Sigmoid colon (tissue), 7 donors: ENCODE data around the gene RUSC1. TPM values are rescaled to one million over a fixed set of nuclear protein-coding genes. Genes with fewer than 3 reads are reported as not detected.
"Not testable (repeated sequence)": the region's sequence is repeated elsewhere in the genome, so short reads cannot be mapped to it uniquely, and the experiment has no call there.

Experiments
- DNase-seq: peaks from one replicate; pipeline ENCODE4 v3.0.0-alpha.2; 2019
- H3K27ac ChIP-seq, 4 donors: fragments of 200-600 bp; sonication (generic); one replicate each; pipeline ENCODE4 v1.5.1; 2016 to 2019; ENCODE audit warnings: mild to moderate bottlenecking in 1 of 4
- H3K27me3 ChIP-seq, 3 donors: fragments of 200-600 bp; sonication (generic); one replicate each; pipeline ENCODE4 v1.5.1; 2019; ENCODE audit warnings: mild to moderate bottlenecking in 1 of 3
- H3K36me3 ChIP-seq, 4 donors: fragments of 200-600 bp; sonication (generic); one replicate each; pipeline ENCODE4 v1.5.1; 2016 to 2019
- H3K4me1 ChIP-seq, 4 donors: fragments of 200-600 bp; sonication (generic); one replicate each; pipeline ENCODE4 v1.5.1; 2017 to 2019
- H3K4me3 ChIP-seq, 4 donors: fragments of 200-600 bp; sonication (generic); one replicate each; pipeline ENCODE4 v1.5.1; 2017 to 2019; ENCODE audit warnings: mild to moderate bottlenecking in 2 of 4, moderate library complexity in 1 of 4
- H3K9me3 ChIP-seq, 4 donors: fragments of 200-600 bp in 3 of 4; sonication (generic) in 3 of 4; one replicate each; pipeline versions ENCODE4 v1.5.1 to v1.6.1; 2013 to 2019
- EP300 ChIP-seq, 4 donors: sonication (generic); formaldehyde crosslinking; IDR thresholded peaks; one replicate each; pipeline ENCODE4 v1.6.1; 2017; ENCODE audit warnings: antibody characterized with exemption in 4 of 4
- POLR2A ChIP-seq, 2 donors: fragments of 450-650 bp; IDR thresholded peaks; one replicate each; pipeline ENCODE4 v1.6.1; 2016; ENCODE audit warnings: antibody characterized with exemption in 2 of 2, mild to moderate bottlenecking in 2 of 2, moderate library complexity in 2 of 2
- POLR2AphosphoS5 ChIP-seq, 4 donors: sonication (generic); formaldehyde crosslinking; IDR thresholded peaks; one replicate each; pipeline ENCODE4 v1.6.1; 2017; ENCODE audit warnings: antibody characterized with exemption in 4 of 4
- WGBS, 2 donors: extraction: QIAGEN DNeasy Blood & Tissue Kit; methylation state at CpG; one replicate each; pipeline ENCODE4 v1.1.7; 2013; 5-methylcytosine and 5-hydroxymethylcytosine counted together
- intact Hi-C: fragments of 100-400 bp; cut with DNase I; formaldehyde crosslinking; loops from one replicate; pipeline ENCODE4 v1.15.1; 2023
- polyA plus RNA-seq, 3 donors: library from polyadenylated mRNA; stranded (reverse); fragments of 200-250 nt; gene quantifications; one replicate each; pipeline ENCODE4 v1.2.3, GENCODE V29; 2013
- total RNA-seq, 4 donors: library from RNA; depleted of rRNA; stranded (reverse); fragments of >200 nt; gene quantifications; one replicate each; pipeline ENCODE4 v1.1.0, GENCODE V29; 2016
- TF ChIP-seq, protein P1 (sequence below), 4 experiments: fragments of 450-650 bp in 3 of 4; fragments of 200-600 bp in 1 of 4; IDR thresholded peaks; one replicate each; pipeline ENCODE4 v1.5.1; 2016 to 2019; ENCODE audit warnings: antibody characterized with exemption in 4 of 4, mild to moderate bottlenecking in 3 of 4, moderate library complexity in 2 of 4
- donor health status: healthy with polysubstance abuse.
- donor health status: Bipolar disorder and iron deficiency.
- donor health status: healthy.

RUSC1 gene
- total and polyA plus RNA-seq, 7 donors: 12.5 to 76.3 (median 27.4) TPM

DNA sequence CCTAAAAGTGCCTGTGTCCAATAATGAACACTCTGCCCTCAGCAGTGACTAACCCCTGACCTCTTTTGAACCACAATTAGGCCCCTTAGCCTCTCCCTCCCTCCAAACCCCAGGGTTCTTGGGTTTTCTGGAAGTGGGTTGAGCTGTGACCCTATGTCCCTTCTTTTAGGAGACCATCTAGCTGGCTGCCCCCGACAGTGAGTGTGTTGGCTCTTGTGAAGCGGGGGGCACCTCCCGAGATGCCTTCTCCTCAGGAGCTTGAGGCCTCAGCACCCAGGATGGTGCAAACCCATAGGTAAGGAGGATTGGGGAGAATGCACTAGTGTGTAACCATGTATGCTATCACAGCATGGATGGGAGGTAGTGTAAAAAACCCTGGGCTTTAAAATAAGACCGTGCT lies 7.3 kb downstream of the RUSC1 start:
- Histone ChIP-seq H3K27me3 (no peaks in the 10 kb centered on the region), H3K27ac (no peak overlapping the region), H3K36me3 (peaks cover 8 to 53% (median 12%) of the 10 kb centered on the region in 4 donors), H3K9me3 (no peaks in the 10 kb centered on the region), H3K4me1 (peaks cover 0 to 22% (median 13%) of the 10 kb centered on the region in 4 donors), H3K4me3 (no peak overlapping the region)
- WGBS, 2 donors: 92 to 95% methylated on average over 4 of the region's 4 CpGs
- DNase-seq: no peak
- TF ChIP-seq POLR2A (IDR thresholded peaks at IDR 0.05) (no peak), EP300 (IDR thresholded peaks at IDR 0.05) (no peak), POLR2AphosphoS5 (IDR thresholded peaks at IDR 0.05) (no peak)
- TF ChIP-seq, protein P1, sequence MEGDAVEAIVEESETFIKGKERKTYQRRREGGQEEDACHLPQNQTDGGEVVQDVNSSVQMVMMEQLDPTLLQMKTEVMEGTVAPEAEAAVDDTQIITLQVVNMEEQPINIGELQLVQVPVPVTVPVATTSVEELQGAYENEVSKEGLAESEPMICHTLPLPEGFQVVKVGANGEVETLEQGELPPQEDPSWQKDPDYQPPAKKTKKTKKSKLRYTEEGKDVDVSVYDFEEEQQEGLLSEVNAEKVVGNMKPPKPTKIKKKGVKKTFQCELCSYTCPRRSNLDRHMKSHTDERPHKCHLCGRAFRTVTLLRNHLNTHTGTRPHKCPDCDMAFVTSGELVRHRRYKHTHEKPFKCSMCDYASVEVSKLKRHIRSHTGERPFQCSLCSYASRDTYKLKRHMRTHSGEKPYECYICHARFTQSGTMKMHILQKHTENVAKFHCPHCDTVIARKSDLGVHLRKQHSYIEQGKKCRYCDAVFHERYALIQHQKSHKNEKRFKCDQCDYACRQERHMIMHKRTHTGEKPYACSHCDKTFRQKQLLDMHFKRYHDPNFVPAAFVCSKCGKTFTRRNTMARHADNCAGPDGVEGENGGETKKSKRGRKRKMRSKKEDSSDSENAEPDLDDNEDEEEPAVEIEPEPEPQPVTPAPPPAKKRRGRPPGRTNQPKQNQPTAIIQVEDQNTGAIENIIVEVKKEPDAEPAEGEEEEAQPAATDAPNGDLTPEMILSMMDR (IDR thresholded peaks at IDR 0.05): no peak
- intact Hi-C loops: no loop called here

DNA sequence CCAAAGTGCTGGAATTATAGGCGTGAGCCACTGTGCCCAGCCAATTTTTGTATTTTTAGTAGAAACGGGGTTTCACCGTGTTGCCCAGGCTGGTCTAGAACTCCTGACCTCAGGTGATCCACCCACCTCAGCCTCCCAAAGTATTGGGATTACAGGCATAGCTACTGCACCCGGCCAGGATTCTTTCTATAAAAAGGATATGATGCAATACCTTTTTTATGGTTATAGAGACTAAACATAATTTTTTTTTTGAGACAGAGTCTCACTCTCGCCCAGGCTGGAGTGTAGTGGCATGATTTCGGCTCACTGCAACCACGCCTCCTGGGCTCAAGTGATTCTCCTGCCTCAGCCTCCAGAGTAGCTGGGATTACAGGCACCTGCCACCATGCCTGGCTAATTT lies 8.2 kb downstream of the RUSC1 start:
- DNase-seq, H3K9me3 ChIP-seq, H3K4me3 ChIP-seq, intact Hi-C loops, H3K27me3 ChIP-seq: not testable (repeated sequence)
- WGBS, 2 donors: 69 to 82% methylated on average over 7 of the region's 7 CpGs
- H3K36me3 ChIP-seq: peaks cover 8 to 60% (median 12%) of the 10 kb centered on the region in 4 donors
- H3K27ac ChIP-seq: peak overlapping the region in 1 of 4 donors; percentile 1
- H3K4me1 ChIP-seq: peaks cover 0 to 21% (median 13%) of the 10 kb centered on the region in 4 donors

GRCh38 chr1:155329980-155330598 lies 9.4 kb downstream of the RUSC1 start:
- H3K36me3 ChIP-seq: peaks cover 8 to 72% (median 14%) of the 10 kb centered on the region in 4 donors
- H3K27me3 ChIP-seq: no peaks in the 10 kb centered on the region
- no peak overlapping the region for H3K27ac ChIP-seq
- 91 to 92% methylated on average over 11 of the region's 11 CpGs for WGBS, 2 donors
- no peak for DNase-seq
- intact Hi-C loops: no loop called here
- no peak for TF ChIP-seq EP300 (IDR thresholded peaks at IDR 0.05)
- no peak for TF ChIP-seq POLR2AphosphoS5 (IDR thresholded peaks at IDR 0.05)
- TF ChIP-seq POLR2A (IDR thresholded peaks at IDR 0.05): no peak
- TF ChIP-seq, protein P1 (IDR thresholded peaks at IDR 0.05): no peak
- no peaks in the 10 kb centered on the region for H3K9me3 ChIP-seq
- H3K4me3 ChIP-seq: no peak overlapping the region
- peaks cover 0 to 18% (median 11%) of the 10 kb centered on the region in 4 donors for H3K4me1 ChIP-seq

GRCh38 chr1:155334962-155335361 lies 14.3 kb downstream of the RUSC1 start:
- no peak for DNase-seq
- H3K4me3 ChIP-seq: no peak overlapping the region
- H3K36me3 ChIP-seq: peaks cover 12 to 84% (median 30%) of the 10 kb centered on the region in 4 donors
- intact Hi-C loops: no loop called here
- H3K9me3 ChIP-seq: no peaks in the 10 kb centered on the region
- no peak overlapping the region for H3K27ac ChIP-seq
- no peak for TF ChIP-seq EP300 (IDR thresholded peaks at IDR 0.05)
- no peak for TF ChIP-seq POLR2A (IDR thresholded peaks at IDR 0.05)
- TF ChIP-seq POLR2AphosphoS5 (IDR thresholded peaks at IDR 0.05): no peak
- TF ChIP-seq, protein P1 (IDR thresholded peaks at IDR 0.05): no peak
- 63 to 64% methylated on average over 1 of the region's 1 CpG for WGBS, 2 donors
- H3K4me1 ChIP-seq: no peaks in the 10 kb centered on the region
- H3K27me3 ChIP-seq: no peaks in the 10 kb centered on the region

DNA sequence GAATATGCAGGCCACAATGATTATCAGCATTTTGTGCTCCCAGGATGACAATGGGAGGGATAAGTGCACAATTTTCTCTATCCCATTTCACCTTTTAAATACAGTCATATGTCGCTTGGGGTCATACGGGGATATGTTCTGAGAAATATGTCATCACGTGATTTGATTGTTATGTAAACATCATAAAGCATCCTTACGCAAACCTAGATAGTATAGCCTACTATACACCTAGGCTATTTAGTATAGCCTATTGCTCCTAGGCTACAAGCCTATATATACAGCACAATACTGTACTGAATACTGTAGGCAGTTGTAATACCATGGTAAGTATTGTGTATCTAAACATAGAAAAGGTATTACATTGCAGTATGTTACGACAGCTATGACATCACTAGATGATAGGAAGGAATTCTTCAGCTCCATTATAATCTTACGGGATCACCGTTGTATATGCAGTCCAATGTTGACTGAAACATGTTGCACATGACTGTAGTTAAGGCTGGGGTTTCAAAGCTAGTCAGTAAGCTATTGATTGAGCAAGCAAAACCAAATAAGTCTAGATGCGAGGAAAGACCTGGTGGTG lies 18.9 kb downstream of the RUSC1 start:
- H3K27me3 ChIP-seq: no peaks in the 10 kb centered on the region
- no peak for DNase-seq
- 36 to 78% methylated on average over 8 of the region's 8 CpGs for WGBS, 2 donors
- no peaks in the 10 kb centered on the region for H3K9me3 ChIP-seq
- intact Hi-C loops: no loop called here
- TF ChIP-seq, protein P1 (IDR thresholded peaks at IDR 0.05): no peak
- TF ChIP-seq POLR2A (IDR thresholded peaks at IDR 0.05) (no peak), POLR2AphosphoS5 (IDR thresholded peaks at IDR 0.05) (no peak), EP300 (IDR thresholded peaks at IDR 0.05) (no peak)
- H3K4me3 ChIP-seq: no peak overlapping the region
- H3K27ac ChIP-seq: no peak overlapping the region
- peaks cover 25 to 96% (median 57%) of the 10 kb centered on the region in 4 donors for H3K36me3 ChIP-seq
- H3K4me1 ChIP-seq: no peaks in the 10 kb centered on the region
